Dermis blood vessel endothelial cell (primary cell): ENCODE data around the gene CHST8. TPM values are rescaled to one million over a fixed set of nuclear protein-coding genes. Genes with fewer than 3 reads are reported as not detected.

Experiments
- DNase-seq: peaks from one replicate; pipeline ENCODE4 v3.0.0; 2010
- total RNA-seq: library from RNA; depleted of rRNA; stranded (reverse); fragments of >200 nt; gene quantifications from 2 replicates; pipeline ENCODE4 v1.2.3, GENCODE V29; 2014

The CHST8 gene
- total RNA-seq, 1 donor from 2014 or later, result not detected

GRCh38 chr19:33797802-33798671 is 176.3 kb downstream of the CHST8 start:
- peak; percentile 57 for DNase-seq

- no peak for DNase-seq
Measured at GRCh38 chr19:33798681-33799111, 176.9 kb downstream of the CHST8 start.

GRCh38 chr19:33799476-33799875 is 177.7 kb downstream of the CHST8 start:
- no peak for DNase-seq

- no peak for DNase-seq
Measured at GRCh38 chr19:33800012-33800680, 178.4 kb downstream of the CHST8 start.

- no peak for DNase-seq
Measured at GRCh38 chr19:33801411-33801810, 179.7 kb downstream of the CHST8 start.

- DNase-seq, result no peak
Measured at GRCh38 chr19:33802001-33802400, 180.2 kb downstream of the CHST8 start.

GRCh38 chr19:33802801-33803200 is 181.0 kb downstream of the CHST8 start:
- no peak for DNase-seq

GRCh38 chr19:33803383-33803782 is 181.6 kb downstream of the CHST8 start:
- no peak for DNase-seq

- DNase-seq, result no peak
Measured at GRCh38 chr19:33804021-33804799, 182.5 kb downstream of the CHST8 start.

- no peak for DNase-seq
Measured at GRCh38 chr19:33805313-33805712, 183.6 kb downstream of the CHST8 start.

GRCh38 chr19:33805840-33806433 is 184.2 kb downstream of the CHST8 start:
- no peak for DNase-seq

- no peak for DNase-seq
Measured at GRCh38 chr19:33806434-33806881, 184.7 kb downstream of the CHST8 start.

GRCh38 chr19:33808399-33808798 is 186.6 kb downstream of the CHST8 start:
- no peak for DNase-seq

GRCh38 chr19:33809960-33810359 is 188.2 kb downstream of the CHST8 start:
- peak; percentile 65 for DNase-seq

- DNase-seq, result no peak
Measured at GRCh38 chr19:33810821-33811220, 189.1 kb downstream of the CHST8 start.

GRCh38 chr19:33811246-33811645 is 189.5 kb downstream of the CHST8 start:
- no peak for DNase-seq

GRCh38 chr19:33811736-33812387 is 190.1 kb downstream of the CHST8 start:
- DNase-seq, result no peak

- no peak for DNase-seq
Measured at GRCh38 chr19:33812388-33813330, 190.9 kb downstream of the CHST8 start.

GRCh38 chr19:33813391-33814101 is 191.8 kb downstream of the CHST8 start:
- DNase-seq, result no peak
